GM18867 (cell line): ENCODE measurements around the gene SCUBE1.
A peak's percentile ranks its signal among the peaks of the same experiment; 100 is the strongest.

ENCODE experiments used
- ATAC-seq: cut with Tn5 transposase; IDR thresholded peaks from one replicate; pipeline ENCODE4 v1.9.1; 2021; ENCODE audit warnings: mild to moderate bottlenecking, moderate library complexity; ENCODE audit not compliant: unreplicated experiment

The SCUBE1 gene

GRCh38 chr22:43267332-43267980 is 75.7 kb downstream of the SCUBE1 start:
- no peak for ATAC-seq

- no peak for ATAC-seq
Measured at GRCh38 chr22:43266076-43266475, 77.1 kb downstream of the SCUBE1 start.

GRCh38 chr22:43263645-43264514 is 79.3 kb downstream of the SCUBE1 start:
- ATAC-seq, result peak; percentile 71

GRCh38 chr22:43262990-43263644 is 80.1 kb downstream of the SCUBE1 start:
- peak; percentile 19 for ATAC-seq

- no peak for ATAC-seq
Measured at GRCh38 chr22:43260331-43261231, 82.6 kb downstream of the SCUBE1 start.

GRCh38 chr22:43257961-43258360 is 85.2 kb downstream of the SCUBE1 start:
- no peak for ATAC-seq

- no peak for ATAC-seq
Measured at GRCh38 chr22:43257549-43257948, 85.6 kb downstream of the SCUBE1 start.

- ATAC-seq, result no peak
Measured at GRCh38 chr22:43256976-43257545, 86.1 kb downstream of the SCUBE1 start.

- ATAC-seq, result no peak
Measured at GRCh38 chr22:43256569-43256968, 86.6 kb downstream of the SCUBE1 start.

GRCh38 chr22:43255299-43255698 is 87.9 kb downstream of the SCUBE1 start:
- ATAC-seq, result no peak

GRCh38 chr22:43253839-43254238 is 89.3 kb downstream of the SCUBE1 start:
- ATAC-seq, result no peak

GRCh38 chr22:43252319-43252718 is 90.9 kb downstream of the SCUBE1 start:
- no peak for ATAC-seq

- no peak for ATAC-seq
Measured at GRCh38 chr22:43249789-43250471, 93.2 kb downstream of the SCUBE1 start.

- ATAC-seq, result no peak
Measured at GRCh38 chr22:43247546-43248260, 95.5 kb downstream of the SCUBE1 start.

GRCh38 chr22:43246188-43246587 is 97.0 kb downstream of the SCUBE1 start:
- ATAC-seq, result no peak

GRCh38 chr22:43245717-43246116 is 97.5 kb downstream of the SCUBE1 start:
- ATAC-seq, result no peak

- no peak for ATAC-seq
Measured at GRCh38 chr22:43244803-43245527, 98.2 kb downstream of the SCUBE1 start.

- ATAC-seq, result no peak
Measured at GRCh38 chr22:43244402-43244801, 98.8 kb downstream of the SCUBE1 start.

- no peak for ATAC-seq
Measured at GRCh38 chr22:43243324-43243723, 99.8 kb downstream of the SCUBE1 start.
